A673 (cell line): ENCODE measurements around the gene TIMM10. TPM values are rescaled to one million over a fixed set of nuclear protein-coding genes. Genes with fewer than 3 reads are reported as not detected.
A peak's percentile ranks its signal among the peaks of the same experiment; 100 is the strongest.

Experiments used
- BruUV-seq: library from RNA; stranded (reverse); fragments of 400-500 nt; replicated peaks from 2 replicates; lab custom pipeline; 2021; lab: Mats Ljungman, UMichigan
- CTCF ChIA-PET: fragments of 300-600 bp; sonication (Branson Sonifier 250); formaldehyde crosslinking; loops from one replicate; lab custom pipeline; 2022; ENCODE audit warnings: antibody characterized with exemption; lab: Charles Lee
- POLR2A ChIA-PET: fragments of 300-600 bp; sonication (Branson Sonifier 250); formaldehyde crosslinking; loops from one replicate; lab custom pipeline; 2022; ENCODE audit warnings: antibody characterized with exemption; ENCODE audit not compliant: low non-redundant PET; lab: Charles Lee
- DNase-seq: peaks from one replicate; pipeline ENCODE4 v3.0.0-alpha.2; 2015; ENCODE audit warnings: low spot score
- H3K27ac ChIP-seq: fragments of 200-600 bp; sonication (generic); 2 replicates; pipeline ENCODE4 v1.5.1; 2016; ENCODE audit warnings: mixed run types, low read depth, mild to moderate bottlenecking, mixed read lengths, antibody characterized with exemption, low read length; ENCODE audit not compliant: poor library complexity, severe bottlenecking
- H3K27me3 ChIP-seq: fragments of 200-600 bp; sonication (generic); replicated peaks from 2 replicates; pipeline ENCODE4 v1.6.1; 2017; ENCODE audit warnings: mixed run types, low read depth, mild to moderate bottlenecking, mixed read lengths, antibody characterized with exemption, low read length; ENCODE audit not compliant: insufficient read depth, poor library complexity
- H3K36me3 ChIP-seq: fragments of 200-600 bp; sonication (generic); 2 replicates; pipeline ENCODE4 v1.6.1; 2016; ENCODE audit warnings: mixed run types, mild to moderate bottlenecking, mixed read lengths, antibody characterized with exemption, low read length; ENCODE audit not compliant: insufficient read depth, poor library complexity, severe bottlenecking
- H3K4me1 ChIP-seq: fragments of 200-600 bp; sonication (generic); 2 replicates; pipeline ENCODE4 v1.6.1; 2017; ENCODE audit warnings: mixed run types, mild to moderate bottlenecking, mixed read lengths, antibody characterized with exemption, low read length; ENCODE audit not compliant: insufficient read depth, poor library complexity, severe bottlenecking
- H3K4me3 ChIP-seq: fragments of 200-600 bp; sonication (generic); 2 replicates; pipeline ENCODE4 v1.5.1; 2016; ENCODE audit warnings: low read depth, mixed run types, mild to moderate bottlenecking, mixed read lengths, low read length; ENCODE audit not compliant: poor library complexity, severe bottlenecking
- H3K9me3 ChIP-seq: fragments of 200-600 bp; sonication (generic); 2 replicates; pipeline ENCODE4 v1.6.1; 2016; ENCODE audit warnings: mixed run types, low read depth, mild to moderate bottlenecking, mixed read lengths, antibody characterized with exemption, low read length; ENCODE audit not compliant: poor library complexity, severe bottlenecking
- CTCF ChIP-seq: fragments of 300-800, 200-600 bp; sonication (generic); conservative IDR thresholded peaks from 2 replicates; pipeline ENCODE4 v1.5.1; 2017; ENCODE audit warnings: low read depth, mild to moderate bottlenecking, antibody characterized with exemption, low read length, moderate library complexity, mixed read lengths
- EZH2 ChIP-seq: fragments of 200-600 bp; sonication (generic); IDR thresholded peaks from 2 replicates; pipeline ENCODE4 v1.6.1; 2017; ENCODE audit warnings: borderline replicate concordance, low read depth, mild to moderate bottlenecking, mixed read lengths, antibody characterized with exemption, low read length; ENCODE audit not compliant: poor library complexity, severe bottlenecking
- intact Hi-C: fragments of 100-400 bp; cut with micrococcal nuclease; formaldehyde crosslinking; loops from one replicate; pipeline ENCODE4 v1.10.0; 2022; ENCODE audit not compliant: unreplicated experiment
- total RNA-seq: library from RNA; stranded (reverse); gene quantifications from 2 replicates; pipeline ENCODE4 v1.2.3, GENCODE V29; 2021

The TIMM10 gene
- total RNA-seq, 1 experiment from 2014 or later = 176 TPM

GRCh38 chr11:57551941-57552340, 21.4 kb upstream of the TIMM10 start:
- H3K4me1 ChIP-seq = no peaks in the 10 kb centered on the region
- no peak overlapping the region for H3K27ac ChIP-seq
- POLR2A ChIA-PET = no interaction called here
- TSS peak; percentile 66 for BruUV-seq
- no peaks in the 10 kb centered on the region for H3K9me3 ChIP-seq
- no peak for DNase-seq
- H3K36me3 ChIP-seq = no peaks in the 10 kb centered on the region
- H3K4me3 ChIP-seq = no peak overlapping the region
- CTCF ChIA-PET = no interaction called here
- intact Hi-C loops = no loop called here
- no peaks in the 10 kb centered on the region for H3K27me3 ChIP-seq
- TF ChIP-seq EZH2 (no peak), CTCF (no peak)

GRCh38 chr11:57549983-57550382, 19.4 kb upstream of the TIMM10 start:
- DNase-seq = no peak
- POLR2A ChIA-PET = no interaction called here
- Histone ChIP-seq H3K36me3 (no peaks in the 10 kb centered on the region), H3K9me3 (no peaks in the 10 kb centered on the region), H3K4me1 (no peaks in the 10 kb centered on the region), H3K27me3 (no peaks in the 10 kb centered on the region), H3K27ac (no peak overlapping the region), H3K4me3 (no peak overlapping the region)
- TF ChIP-seq CTCF (no peak), EZH2 (no peak)
- no TSS peak for BruUV-seq
- intact Hi-C loops = no loop called here
- CTCF ChIA-PET = no interaction called here

GRCh38 chr11:57547854-57548377, 17.4 kb upstream of the TIMM10 start:
- H3K36me3 ChIP-seq = no peaks in the 10 kb centered on the region
- no peaks in the 10 kb centered on the region for H3K4me1 ChIP-seq
- DNase-seq = no peak
- ChIA-PET POLR2A (interaction anchor here (0.6 kb wide), 1 partner anchor 1026 kb away, joined by 7 read pairs; no protein-coding TSS in a partner anchor), CTCF (no interaction called here)
- TF ChIP-seq EZH2 (no peak), CTCF (no peak)
- H3K4me3 ChIP-seq = no peak overlapping the region
- H3K27ac ChIP-seq = no peak overlapping the region
- no peaks in the 10 kb centered on the region for H3K9me3 ChIP-seq
- intact Hi-C loops = no loop called here
- no peaks in the 10 kb centered on the region for H3K27me3 ChIP-seq
- no TSS peak for BruUV-seq
